ENCODE results near the gene UQCRHL. TPM values are rescaled to one million over a fixed set of nuclear protein-coding genes. Genes with fewer than 3 reads are reported as not detected.

UQCRHL gene
- total and polyA plus RNA-seq, 10 of the 15 experiments (the other 5 are each of a cell fraction or from before 2014, with no cell fraction given), result 1.4 to 17.3 (median 5.7) TPM

DNA sequence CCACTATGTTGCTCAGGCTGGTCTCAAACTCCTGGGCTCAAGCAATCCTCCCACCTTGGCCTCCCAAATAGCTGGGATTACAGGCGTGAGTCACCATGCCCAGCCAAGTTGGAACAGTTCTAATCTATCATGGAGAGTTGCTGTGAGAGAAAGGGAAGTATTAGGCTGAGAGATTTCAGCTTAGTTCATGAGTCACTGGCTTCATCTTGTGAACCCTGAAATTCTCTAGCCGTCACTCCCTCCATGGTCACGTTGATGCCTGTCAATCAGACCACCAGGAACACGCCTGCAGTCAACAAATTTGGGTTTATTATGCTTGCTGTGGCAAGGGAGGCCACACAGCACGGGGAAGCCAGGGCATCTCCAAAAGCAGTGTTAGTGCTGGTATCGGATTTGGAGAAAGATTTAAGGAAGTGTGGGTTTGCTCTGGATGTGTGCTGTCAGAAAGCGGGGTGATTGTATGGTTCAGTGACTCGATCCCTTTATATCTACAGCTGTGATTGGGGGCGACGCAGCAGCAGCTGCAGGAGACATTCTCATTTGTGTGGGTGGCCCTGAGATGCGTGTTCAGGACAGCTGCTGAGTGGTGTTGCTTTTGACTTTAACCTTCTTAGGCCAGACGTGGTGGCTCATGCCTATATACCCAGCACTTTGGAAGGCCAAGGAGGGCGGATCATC, 18.7 kb downstream of the UQCRHL start (continued):
- TF ChIP-seq TAF1 (IDR thresholded peaks at IDR 0.05; ENCODE audit: borderline replicate concordance, low read depth, low read length) (no peak), IRF4 (IDR thresholded peaks at IDR 0.05; ENCODE audit: low read depth, low read length) (peak; percentile 36; the same call in 1 of the 2 replicates), CEBPZ (IDR thresholded peaks at IDR 0.05; ENCODE audit: low read depth, low read length) (no peak), PAX8 (IDR thresholded peaks at IDR 0.05) (no peak), POLR2AphosphoS2 (IDR thresholded peaks at IDR 0.05; ENCODE audit: low read depth, low read length) (no peak), ZNF687 (IDR thresholded peaks at IDR 0.05) (no peak), MYC (IDR thresholded peaks at IDR 0.05; ENCODE audit: insufficient read depth, insufficient read length, insufficient replicate concordance, low read length, severe bottlenecking) (no peak), RB1 (IDR thresholded peaks at IDR 0.05; ENCODE audit: borderline replicate concordance) (no peak), CBFB (IDR thresholded peaks at IDR 0.05; ENCODE audit: low read depth) (no peak), MYB (IDR thresholded peaks at IDR 0.05; ENCODE audit: borderline replicate concordance, low read depth, low read length) (no peak), SUZ12 (IDR thresholded peaks at IDR 0.05; ENCODE audit: unreplicated experiment) (no peak), CHD4 (IDR thresholded peaks at IDR 0.05) (no peak), SMC3 (IDR thresholded peaks at IDR 0.05; ENCODE audit: borderline replicate concordance, low read length) (no peak), SMAD1 (IDR thresholded peaks at IDR 0.05; ENCODE audit: low read depth, partially characterized antibody) (no peak), FOS (IDR thresholded peaks at IDR 0.05; ENCODE audit: borderline replicate concordance, extremely low read depth, insufficient read length) (no peak)
- TF ChIP-seq, protein P1, sequence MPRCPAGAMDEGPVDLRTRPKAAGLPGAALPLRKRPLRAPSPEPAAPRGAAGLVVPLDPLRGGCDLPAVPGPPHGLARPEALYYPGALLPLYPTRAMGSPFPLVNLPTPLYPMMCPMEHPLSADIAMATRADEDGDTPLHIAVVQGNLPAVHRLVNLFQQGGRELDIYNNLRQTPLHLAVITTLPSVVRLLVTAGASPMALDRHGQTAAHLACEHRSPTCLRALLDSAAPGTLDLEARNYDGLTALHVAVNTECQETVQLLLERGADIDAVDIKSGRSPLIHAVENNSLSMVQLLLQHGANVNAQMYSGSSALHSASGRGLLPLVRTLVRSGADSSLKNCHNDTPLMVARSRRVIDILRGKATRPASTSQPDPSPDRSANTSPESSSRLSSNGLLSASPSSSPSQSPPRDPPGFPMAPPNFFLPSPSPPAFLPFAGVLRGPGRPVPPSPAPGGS (IDR thresholded peaks at IDR 0.05; ENCODE audit: borderline replicate concordance, insufficient read depth, low read depth, low read length, poor library complexity, severe bottlenecking), result no peak
- TF ChIP-seq, protein P2, sequence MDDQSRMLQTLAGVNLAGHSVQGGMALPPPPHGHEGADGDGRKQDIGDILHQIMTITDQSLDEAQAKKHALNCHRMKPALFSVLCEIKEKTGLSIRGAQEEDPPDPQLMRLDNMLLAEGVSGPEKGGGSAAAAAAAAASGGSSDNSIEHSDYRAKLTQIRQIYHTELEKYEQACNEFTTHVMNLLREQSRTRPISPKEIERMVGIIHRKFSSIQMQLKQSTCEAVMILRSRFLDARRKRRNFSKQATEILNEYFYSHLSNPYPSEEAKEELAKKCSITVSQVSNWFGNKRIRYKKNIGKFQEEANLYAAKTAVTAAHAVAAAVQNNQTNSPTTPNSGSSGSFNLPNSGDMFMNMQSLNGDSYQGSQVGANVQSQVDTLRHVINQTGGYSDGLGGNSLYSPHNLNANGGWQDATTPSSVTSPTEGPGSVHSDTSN (IDR thresholded peaks at IDR 0.05; ENCODE audit: insufficient replicate concordance, low read depth, low read length), result peak; percentile 78
- TF ChIP-seq, protein P3, sequence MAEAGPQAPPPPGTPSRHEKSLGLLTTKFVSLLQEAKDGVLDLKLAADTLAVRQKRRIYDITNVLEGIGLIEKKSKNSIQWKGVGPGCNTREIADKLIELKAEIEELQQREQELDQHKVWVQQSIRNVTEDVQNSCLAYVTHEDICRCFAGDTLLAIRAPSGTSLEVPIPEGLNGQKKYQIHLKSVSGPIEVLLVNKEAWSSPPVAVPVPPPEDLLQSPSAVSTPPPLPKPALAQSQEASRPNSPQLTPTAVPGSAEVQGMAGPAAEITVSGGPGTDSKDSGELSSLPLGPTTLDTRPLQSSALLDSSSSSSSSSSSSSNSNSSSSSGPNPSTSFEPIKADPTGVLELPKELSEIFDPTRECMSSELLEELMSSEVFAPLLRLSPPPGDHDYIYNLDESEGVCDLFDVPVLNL (IDR thresholded peaks at IDR 0.05; ENCODE audit: low read depth, low read length), result no peak
